Smooth muscle cell (in vitro differentiated cells): ENCODE data around the gene PRKD1. TPM values are rescaled to one million over a fixed set of nuclear protein-coding genes. Genes with fewer than 3 reads are reported as not detected.
A peak's percentile ranks its signal among the peaks of the same experiment; 100 is the strongest.

Experiments used
- DNase-seq: peaks from one replicate; lab custom pipeline; 2025; ENCODE audit not compliant: unreplicated experiment; lab: John Stamatoyannopoulos, UW
- H2AFZ ChIP-seq: fragments of 200-600 bp; sonication (generic); 2 replicates; pipeline ENCODE4 v1.6.0; 2016; ENCODE audit warnings: antibody characterized with exemption, low read depth, mild to moderate bottlenecking
- H3F3A ChIP-seq: fragments of 200-600 bp; sonication (generic); 2 replicates; pipeline ENCODE4 v1.6.0; 2017; ENCODE audit warnings: antibody characterized with exemption, low read depth
- H3K27ac ChIP-seq: fragments of 200-600 bp; sonication (generic); 2 replicates; pipeline ENCODE4 v1.5.1; 2016; ENCODE audit warnings: low read depth, mild to moderate bottlenecking
- H3K27me3 ChIP-seq: fragments of 200-600 bp; sonication (generic); 2 replicates; pipeline ENCODE4 v1.6.1; 2016; ENCODE audit warnings: low read depth, mild to moderate bottlenecking
- H3K36me3 ChIP-seq: fragments of 200-600 bp; sonication (generic); 2 replicates; pipeline ENCODE4 v1.5.1; 2016; ENCODE audit warnings: low read depth
- H3K4me1 ChIP-seq: fragments of 200-600 bp; sonication (generic); 2 replicates; pipeline ENCODE4 v1.5.1; 2016; ENCODE audit warnings: low read depth
- H3K4me2 ChIP-seq: fragments of 200-600 bp; sonication (generic); 2 replicates; pipeline ENCODE4 v1.6.0; 2016; ENCODE audit warnings: mild to moderate bottlenecking
- H3K4me3 ChIP-seq: fragments of 200-600 bp; sonication (generic); 2 replicates; pipeline ENCODE4 v1.5.1; 2016; ENCODE audit warnings: mild to moderate bottlenecking
- H3K79me2 ChIP-seq: fragments of 200-600 bp; sonication (generic); 2 replicates; pipeline ENCODE4 v1.6.0; 2016; ENCODE audit warnings: low read depth, mild to moderate bottlenecking
- H3K9ac ChIP-seq: fragments of 200-600 bp; sonication (generic); 2 replicates; pipeline ENCODE4 v1.6.0; 2016; ENCODE audit warnings: low read depth
- H3K9me3 ChIP-seq: fragments of 200-600 bp; sonication (generic); replicated peaks from 2 replicates; pipeline ENCODE4 v1.5.1; 2016; ENCODE audit warnings: low read depth
- H4K20me1 ChIP-seq: fragments of 200-600 bp; sonication (generic); 2 replicates; pipeline ENCODE4 v1.6.0; 2016; ENCODE audit warnings: low read depth
- CTCF ChIP-seq: fragments of 200-600 bp; sonication (generic); IDR thresholded peaks from 2 replicates; pipeline ENCODE4 v1.5.1; 2017; ENCODE audit warnings: borderline replicate concordance, mild to moderate bottlenecking, antibody characterized with exemption; ENCODE audit not compliant: insufficient read depth, poor library complexity, severe bottlenecking
- WGBS: methylation state at CpG from one replicate; pipeline ENCODE4 v1.1.7; 2016; ENCODE audit warnings: low lambda C conversion rate; 5-methylcytosine and 5-hydroxymethylcytosine counted together
- polyA plus RNA-seq: library from polyadenylated mRNA; unstranded; fragments of >200 nt; fragmentation: Nextera tagmentation; extraction: Ambion mirVana; gene quantifications from 2 replicates; pipeline ENCODE4 v1.2.1, GENCODE V29; 2016
- total RNA-seq: library from RNA; depleted of rRNA; stranded (reverse); fragments of >200 nt; gene quantifications from 2 replicates; pipeline ENCODE4 v1.2.3, GENCODE V29; 2014

PRKD1 gene
- total and polyA plus RNA-seq, 2 experiments from 2014 or later = 3.7 to 7.2 TPM

- no peak for DNase-seq
- H3K4me3 ChIP-seq = no peak overlapping the region
- H3F3A ChIP-seq = no peaks in the 10 kb centered on the region
- no peak overlapping the region for H3K27ac ChIP-seq
- peak; percentile 68 for TF ChIP-seq CTCF
- H3K9ac ChIP-seq = no peak overlapping the region
- H3K4me2 ChIP-seq = no peak overlapping the region
- H2AFZ ChIP-seq = no peak overlapping the region
- H3K27me3 ChIP-seq = peaks cover 11% of the 10 kb centered on the region
- no peaks in the 10 kb centered on the region for H3K36me3 ChIP-seq
- no peaks in the 10 kb centered on the region for H3K9me3 ChIP-seq
- 14% methylated on average over 2 of the region's 2 CpGs for WGBS
- H4K20me1 ChIP-seq = no peaks in the 10 kb centered on the region
- H3K79me2 ChIP-seq = no peaks in the 10 kb centered on the region
- no peaks in the 10 kb centered on the region for H3K4me1 ChIP-seq
Measured at GRCh38 chr14:29548948-29549370, 378.7 kb downstream of the PRKD1 start.

- no peak overlapping the region for H2AFZ ChIP-seq
- TF ChIP-seq CTCF = no peak
- no peak overlapping the region for H3K9ac ChIP-seq
- peaks cover 26% of the 10 kb centered on the region for H3K27me3 ChIP-seq
- no peak for DNase-seq
- no peaks in the 10 kb centered on the region for H3K9me3 ChIP-seq
- no peak overlapping the region for H3K4me3 ChIP-seq
- 91% methylated on average over 2 of the region's 2 CpGs for WGBS
- no peaks in the 10 kb centered on the region for H3F3A ChIP-seq
- no peaks in the 10 kb centered on the region for H4K20me1 ChIP-seq
- H3K36me3 ChIP-seq = no peaks in the 10 kb centered on the region
- no peaks in the 10 kb centered on the region for H3K79me2 ChIP-seq
- no peak overlapping the region for H3K27ac ChIP-seq
- no peak overlapping the region for H3K4me2 ChIP-seq
- no peaks in the 10 kb centered on the region for H3K4me1 ChIP-seq
Measured at GRCh38 chr14:29545714-29546113, 381.9 kb downstream of the PRKD1 start.

- Histone ChIP-seq H2AFZ (no peak overlapping the region), H3K9me3 (no peaks in the 10 kb centered on the region), H3K27me3 (peaks cover 14% of the 10 kb centered on the region), H3K79me2 (no peaks in the 10 kb centered on the region), H3K4me2 (no peak overlapping the region), H3K4me3 (no peak overlapping the region), H3K36me3 (no peaks in the 10 kb centered on the region), H3K4me1 (no peaks in the 10 kb centered on the region), H4K20me1 (no peaks in the 10 kb centered on the region), H3F3A (no peaks in the 10 kb centered on the region), H3K9ac (no peak overlapping the region), H3K27ac (no peak overlapping the region)
- TF ChIP-seq CTCF = peak; percentile 59
- no peak for DNase-seq
Measured at GRCh38 chr14:29536886-29537511, 390.6 kb downstream of the PRKD1 start.

- no peaks in the 10 kb centered on the region for H3F3A ChIP-seq
- peaks cover 29% of the 10 kb centered on the region for H3K27me3 ChIP-seq
- no peaks in the 10 kb centered on the region for H4K20me1 ChIP-seq
- H3K79me2 ChIP-seq = no peaks in the 10 kb centered on the region
- WGBS = 29% methylated on average over 7 of the region's 7 CpGs
- H3K9me3 ChIP-seq = no peaks in the 10 kb centered on the region
- H3K4me3 ChIP-seq = no peak overlapping the region
- TF ChIP-seq CTCF = peak; percentile 41
- H3K4me1 ChIP-seq = no peaks in the 10 kb centered on the region
- H3K9ac ChIP-seq = no peak overlapping the region
- no peak overlapping the region for H3K27ac ChIP-seq
- no peak overlapping the region for H2AFZ ChIP-seq
- no peak for DNase-seq
- no peaks in the 10 kb centered on the region for H3K36me3 ChIP-seq
- H3K4me2 ChIP-seq = no peak overlapping the region
Measured at GRCh38 chr14:29529418-29529817, 398.2 kb downstream of the PRKD1 start.
